GM12878 (cell line): ENCODE results near the gene ARHGEF1. TPM values are rescaled to one million over a fixed set of nuclear protein-coding genes. Genes with fewer than 3 reads are reported as not detected.

Source experiments
- BCL11A ChIP-seq: IDR thresholded peaks from 2 replicates; pipeline ENCODE4 v1.6.1; 2011; ENCODE audit warnings: low read depth, low read length
- BRCA1 ChIP-seq: IDR thresholded peaks from 2 replicates; pipeline ENCODE4 v1.6.1; 2011; ENCODE audit warnings: low read depth, low read length, improper control_type of control experiment
- DPF2 ChIP-seq: fragments of 450-650 bp; IDR thresholded peaks from 2 replicates; pipeline ENCODE4 v1.6.1; 2017; ENCODE audit warnings: mild to moderate bottlenecking
- E2F8 ChIP-seq: fragments of 450-650 bp; IDR thresholded peaks from 2 replicates; pipeline ENCODE4 v1.6.1; 2018; ENCODE audit warnings: mild to moderate bottlenecking, low read depth, moderate library complexity; ENCODE audit not compliant: partially characterized antibody
- IRF5 ChIP-seq: fragments of 450-650 bp; IDR thresholded peaks from 2 replicates; pipeline ENCODE4 v1.6.1; 2017; ENCODE audit warnings: borderline replicate concordance
- KLF5 ChIP-seq: fragments of 450-650 bp; IDR thresholded peaks from 2 replicates; pipeline ENCODE4 v1.6.1; 2014; ENCODE audit warnings: mild to moderate bottlenecking; ENCODE audit not compliant: partially characterized antibody
- MTA2 ChIP-seq: fragments of 450-650 bp; IDR thresholded peaks from 2 replicates; pipeline ENCODE4 v1.6.1; 2016; ENCODE audit warnings: low read depth, mild to moderate bottlenecking, moderate library complexity
- NR2F1 ChIP-seq: fragments of 450-650 bp; conservative IDR thresholded peaks from 2 replicates; pipeline ENCODE4 v1.6.1; 2017; ENCODE audit warnings: mild to moderate bottlenecking
- PAX5 ChIP-seq: IDR thresholded peaks from 2 replicates; pipeline ENCODE4 v1.6.1; 2011; ENCODE audit warnings: low read depth, low read length, borderline replicate concordance
- POLR2A ChIP-seq: IDR thresholded peaks from 2 replicates; pipeline ENCODE4 v1.6.1; 2011; ENCODE audit warnings: low read depth, mild to moderate bottlenecking, low read length
- POLR2AphosphoS5 ChIP-seq: IDR thresholded peaks from 2 replicates; pipeline ENCODE4 v1.6.1; 2011; ENCODE audit warnings: mild to moderate bottlenecking, low read length, inconsistent platforms
- POU2F2 ChIP-seq: IDR thresholded peaks from 3 replicates; pipeline ENCODE4 v1.6.1; 2011; ENCODE audit warnings: low read depth, mild to moderate bottlenecking, low read length, borderline replicate concordance
- USF2 ChIP-seq: IDR thresholded peaks from 2 replicates; pipeline ENCODE4 v1.6.1; 2011; ENCODE audit warnings: low read depth, low read length, improper control_type of control experiment, borderline replicate concordance
- ZNF384 ChIP-seq: IDR thresholded peaks from 2 replicates; pipeline ENCODE4 v1.6.1; 2012; ENCODE audit warnings: low read depth, mild to moderate bottlenecking, low read length, improper control_type of control experiment, borderline replicate concordance
- ZSCAN29 ChIP-seq: fragments of 450-650 bp; IDR thresholded peaks from 2 replicates; pipeline ENCODE4 v1.6.1; 2017; ENCODE audit warnings: mild to moderate bottlenecking, moderate library complexity
- polyA plus RNA-seq, 11 experiments: library from polyadenylated mRNA; depleted of rRNA in 4 of 11; unstranded in 6 of 11; stranded (reverse) in 5 of 11; fragments of >200 nt; fragmentation: Nextera tagmentation in 4 of 11; fragmentation: Illumina TruSeq in 1 of 11; extraction: Ambion mirVana in 4 of 11; extraction: Trizol in 1 of 11; gene quantifications; 1 replicate in 1 of 11; 2 replicates in 10 of 11; pipeline versions ENCODE4 v1.2.1 to v1.2.3, GENCODE V29; 2011 to 2016; ENCODE audit warnings: inconsistent platforms in 2 of 11, missing spikeins in 2 of 11, low read depth in 1 of 11
- total RNA-seq, 4 experiments: library from RNA; depleted of rRNA in 3 of 4; stranded (reverse); fragments of >200 nt in 3 of 4; fragmentation: Illumina TruSeq in 1 of 4; extraction: Trizol in 1 of 4; gene quantifications; 2 replicates each; pipeline versions ENCODE4 v1.2.1 to v1.2.3, GENCODE V29; 2013 to 2021
- TF ChIP-seq, protein P1 (sequence below): fragments of 450-650 bp; formaldehyde crosslinking; IDR thresholded peaks from 2 replicates; pipeline ENCODE4 v1.4.0; 2022; ENCODE audit warnings: mild to moderate bottlenecking, moderate library complexity
- TF ChIP-seq, protein P2 (sequence below): IDR thresholded peaks from 2 replicates; pipeline ENCODE4 v1.6.1; 2011; ENCODE audit warnings: borderline replicate concordance, low read depth, mild to moderate bottlenecking, moderate library complexity, mixed read lengths, low read length; ENCODE audit not compliant: insufficient read depth; ENCODE audit errors: extremely low read length

Gene ARHGEF1
- total and polyA plus RNA-seq, 10 of the 15 experiments (the other 5 are each of a cell fraction or from before 2014, with no cell fraction given) = 1.2 to 207 (median 53.9) TPM

DNA sequence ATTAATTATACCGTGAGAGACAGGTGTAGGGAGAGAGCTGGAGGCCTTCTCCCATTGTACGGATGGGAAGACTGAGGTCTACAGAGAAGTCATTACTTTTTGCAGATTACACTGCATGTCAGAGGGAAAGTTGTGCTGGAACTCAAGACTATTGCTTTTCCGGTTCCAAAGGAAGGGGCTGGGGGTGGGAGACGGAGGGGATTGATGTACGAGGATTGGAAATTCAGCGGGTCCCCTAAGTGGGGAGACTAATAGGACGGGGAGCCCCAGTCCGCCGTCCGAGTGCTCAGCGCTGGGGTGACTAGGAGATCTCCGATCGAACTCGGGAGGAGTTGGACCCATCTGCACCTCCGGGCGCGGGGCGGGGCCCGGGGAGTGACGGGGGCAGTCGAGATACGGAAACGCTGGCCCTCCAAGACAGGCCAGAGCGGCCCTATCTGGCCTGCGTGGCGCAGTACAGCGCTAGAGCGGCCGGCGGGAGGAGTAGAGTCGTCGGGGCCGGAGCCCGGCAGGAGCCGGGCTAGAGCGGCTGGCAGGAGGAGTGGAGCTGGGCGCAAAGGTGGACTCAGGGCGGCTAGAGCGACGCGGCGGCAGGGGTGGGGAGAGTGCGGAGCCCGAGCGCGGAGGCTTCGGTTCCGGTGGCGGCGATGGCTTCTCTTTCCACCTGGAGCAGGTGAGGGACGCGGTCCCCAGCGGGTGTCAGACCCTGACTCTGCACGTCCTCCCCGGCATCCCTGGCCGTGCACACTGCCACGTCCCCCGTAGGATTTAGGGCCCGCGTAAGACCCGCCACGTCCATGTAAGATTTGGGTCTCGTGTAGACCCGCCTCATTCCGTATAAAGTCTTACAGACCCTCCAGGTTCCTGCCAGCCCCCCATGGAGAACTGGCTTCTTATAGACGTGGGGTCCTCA, 1.1 kb downstream of the ARHGEF1 start (continued):
- TF ChIP-seq IRF5 = no peak
- no peak for TF ChIP-seq BRCA1
- peak; percentile 92 for TF ChIP-seq POLR2A
- TF ChIP-seq USF2 = no peak
- TF ChIP-seq PAX5 = peak; percentile 65; the same call in 1 of the 2 replicates
- TF ChIP-seq, protein P1, sequence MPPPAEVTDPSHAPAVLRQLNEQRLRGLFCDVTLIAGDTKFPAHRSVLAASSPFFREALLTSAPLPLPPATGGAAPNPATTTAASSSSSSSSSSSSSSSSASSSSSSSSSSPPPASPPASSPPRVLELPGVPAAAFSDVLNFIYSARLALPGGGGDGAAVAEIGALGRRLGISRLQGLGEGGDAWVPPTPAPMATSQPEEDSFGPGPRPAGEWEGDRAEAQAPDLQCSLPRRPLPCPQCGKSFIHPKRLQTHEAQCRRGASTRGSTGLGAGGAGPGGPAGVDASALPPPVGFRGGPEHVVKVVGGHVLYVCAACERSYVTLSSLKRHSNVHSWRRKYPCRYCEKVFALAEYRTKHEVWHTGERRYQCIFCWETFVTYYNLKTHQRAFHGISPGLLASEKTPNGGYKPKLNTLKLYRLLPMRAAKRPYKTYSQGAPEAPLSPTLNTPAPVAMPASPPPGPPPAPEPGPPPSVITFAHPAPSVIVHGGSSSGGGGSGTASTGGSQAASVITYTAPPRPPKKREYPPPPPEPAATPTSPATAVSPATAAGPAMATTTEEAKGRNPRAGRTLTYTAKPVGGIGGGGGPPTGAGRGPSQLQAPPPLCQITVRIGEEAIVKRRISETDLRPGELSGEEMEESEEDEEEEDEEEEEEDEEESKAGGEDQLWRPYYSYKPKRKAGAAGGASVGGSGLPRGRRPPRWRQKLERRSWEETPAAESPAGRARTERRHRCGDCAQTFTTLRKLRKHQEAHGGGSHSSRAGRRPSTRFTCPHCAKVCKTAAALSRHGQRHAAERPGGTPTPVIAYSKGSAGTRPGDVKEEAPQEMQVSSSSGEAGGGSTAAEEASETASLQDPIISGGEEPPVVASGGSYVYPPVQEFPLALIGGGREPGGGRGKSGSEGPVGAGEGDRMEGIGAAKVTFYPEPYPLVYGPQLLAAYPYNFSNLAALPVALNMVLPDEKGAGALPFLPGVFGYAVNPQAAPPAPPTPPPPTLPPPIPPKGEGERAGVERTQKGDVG (CRISPR knock-in tag) = no peak
- peak; percentile 90 for TF ChIP-seq ZSCAN29
- TF ChIP-seq ZNF384 = no peak
- TF ChIP-seq POU2F2 = peak; percentile 76
- TF ChIP-seq MTA2 = 0 out of 2 replicates have a peak, but pooled peaks have one; percentile 18
- peak; percentile 81 for TF ChIP-seq DPF2
- TF ChIP-seq KLF5 = no peak
- TF ChIP-seq, protein P2, sequence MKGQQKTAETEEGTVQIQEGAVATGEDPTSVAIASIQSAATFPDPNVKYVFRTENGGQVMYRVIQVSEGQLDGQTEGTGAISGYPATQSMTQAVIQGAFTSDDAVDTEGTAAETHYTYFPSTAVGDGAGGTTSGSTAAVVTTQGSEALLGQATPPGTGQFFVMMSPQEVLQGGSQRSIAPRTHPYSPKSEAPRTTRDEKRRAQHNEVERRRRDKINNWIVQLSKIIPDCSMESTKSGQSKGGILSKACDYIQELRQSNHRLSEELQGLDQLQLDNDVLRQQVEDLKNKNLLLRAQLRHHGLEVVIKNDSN = no peak
- TF ChIP-seq E2F8 = no peak
- no peak for TF ChIP-seq NR2F1
- peak; percentile 93 for TF ChIP-seq POLR2AphosphoS5
- peak; percentile 24; the same call in 1 of the 2 replicates for TF ChIP-seq BCL11A
